ENCODE measurements around the gene ZDHHC11B. TPM values are rescaled to one million over a fixed set of nuclear protein-coding genes. Genes with fewer than 3 reads are reported as not detected.
"Not testable (repeated sequence)": the region's sequence is repeated elsewhere in the genome, so short reads cannot be mapped to it uniquely, and the experiment has no call there.

ZDHHC11B gene
- total RNA-seq, 1 donor from 2014 or later: 14.5 TPM

DNA sequence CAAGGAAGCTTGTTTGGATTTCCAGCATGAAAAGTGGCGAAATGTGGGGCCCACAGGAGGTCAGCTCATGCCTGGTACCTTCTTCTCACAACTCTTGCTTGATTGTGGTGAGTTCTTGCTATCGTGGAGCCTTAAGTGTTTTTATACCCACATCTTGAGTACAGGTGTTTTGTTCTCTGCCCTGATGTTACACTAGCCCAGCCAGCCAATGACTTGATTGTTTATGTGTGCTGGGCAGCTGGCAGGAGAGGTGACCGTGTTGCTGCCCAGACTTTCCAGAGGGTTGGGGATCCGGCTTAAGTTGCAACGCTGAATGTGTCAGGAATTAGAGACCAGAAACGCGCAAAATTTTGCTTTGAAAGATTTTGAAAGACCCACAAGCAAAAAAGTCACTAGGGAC, 67.4 kb downstream of the ZDHHC11B start:
- DNase-seq (ENCODE audit: low spot score): no peak

- DNase-seq (ENCODE audit: low spot score): not testable (repeated sequence)
Observed at GRCh38 chr5:716740-717139, 67.8 kb downstream of the ZDHHC11B start.

DNA sequence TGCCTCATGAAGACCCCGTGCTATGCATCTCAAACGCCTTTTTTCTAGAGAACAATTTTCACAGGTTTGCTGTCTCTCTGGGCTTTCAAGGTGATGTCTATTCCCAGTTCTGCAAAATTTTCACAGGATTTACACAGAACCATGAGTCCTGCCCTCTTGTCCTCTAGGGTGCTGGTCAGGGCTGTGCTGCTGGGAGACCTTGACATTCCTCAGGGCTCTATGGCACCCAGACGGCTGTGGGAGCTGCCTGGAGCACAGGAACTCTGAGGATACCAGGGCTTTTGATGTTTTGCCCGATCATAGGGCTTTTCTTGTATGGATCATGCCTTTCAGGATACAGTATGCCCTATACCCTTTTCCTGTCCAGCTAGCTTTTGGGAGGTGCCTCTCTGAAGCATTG, 68.9 kb downstream of the ZDHHC11B start:
- not testable (repeated sequence) for DNase-seq (ENCODE audit: low spot score)

DNA sequence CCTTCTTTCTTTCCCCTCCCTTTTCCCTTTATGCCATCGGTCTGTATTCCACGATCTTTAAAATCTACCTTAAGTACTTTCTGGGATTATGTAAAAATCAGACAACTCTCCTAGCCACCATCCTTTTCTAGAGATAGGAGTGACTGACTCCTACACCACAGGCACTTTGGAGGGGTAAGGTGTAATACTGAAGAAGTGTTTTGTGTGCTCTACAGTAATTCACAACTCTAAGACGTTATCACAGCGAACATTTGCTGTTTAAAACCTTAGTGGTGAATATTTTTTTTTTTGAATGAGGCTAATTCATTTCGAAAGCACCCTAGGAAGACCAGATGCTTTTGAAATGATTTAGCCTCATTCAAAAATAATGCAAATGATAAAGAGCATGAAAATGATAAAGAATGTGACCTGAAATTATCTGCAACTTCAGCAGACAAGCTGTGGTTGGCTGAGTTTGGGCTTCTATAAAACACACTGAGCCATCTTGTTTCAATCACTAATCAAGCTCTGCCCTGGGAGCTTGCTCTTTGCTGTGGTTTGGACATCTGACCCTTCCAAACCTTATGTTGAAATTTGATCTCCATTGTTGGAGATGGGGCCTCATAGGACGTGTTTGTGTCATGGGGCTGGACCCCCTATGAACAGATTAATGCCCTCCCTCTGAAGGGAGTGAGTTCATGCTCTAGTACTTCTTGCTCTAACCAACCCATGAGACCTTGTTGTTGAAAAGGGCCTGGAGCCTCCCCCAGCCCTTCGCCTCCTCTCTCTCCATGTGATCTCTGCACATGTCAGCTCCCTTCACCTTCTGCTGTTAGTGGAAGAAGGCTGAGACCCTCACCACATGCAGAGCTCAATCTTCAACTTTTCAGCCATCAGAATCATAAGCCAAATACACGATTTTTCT, 70.1 kb downstream of the ZDHHC11B start:
- not testable (repeated sequence) for DNase-seq (ENCODE audit: low spot score)

DNA sequence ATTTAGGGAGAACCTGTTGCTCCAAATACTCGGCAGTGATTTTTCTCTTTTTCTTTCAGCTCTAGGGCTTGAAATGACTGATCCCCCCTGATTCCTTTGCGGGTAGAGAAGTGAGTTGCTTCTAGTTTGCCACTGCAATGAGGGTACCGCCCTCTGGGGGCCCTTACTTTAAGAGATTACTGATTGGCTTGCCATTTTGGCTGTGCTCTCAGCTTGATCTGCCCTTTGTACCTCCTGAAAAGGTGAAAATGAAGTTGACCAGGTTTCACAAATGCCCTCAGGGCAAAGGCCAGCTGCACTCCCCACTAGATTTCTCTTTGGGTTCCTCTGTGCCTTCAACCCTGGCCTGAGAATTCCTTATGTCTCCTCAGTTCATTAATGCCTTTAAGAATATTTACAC, 70.8 kb downstream of the ZDHHC11B start:
- not testable (repeated sequence) for DNase-seq (ENCODE audit: low spot score)

- not testable (repeated sequence) for DNase-seq (ENCODE audit: low spot score)
Observed at GRCh38 chr5:708848-709517, 75.5 kb downstream of the ZDHHC11B start.

DNA sequence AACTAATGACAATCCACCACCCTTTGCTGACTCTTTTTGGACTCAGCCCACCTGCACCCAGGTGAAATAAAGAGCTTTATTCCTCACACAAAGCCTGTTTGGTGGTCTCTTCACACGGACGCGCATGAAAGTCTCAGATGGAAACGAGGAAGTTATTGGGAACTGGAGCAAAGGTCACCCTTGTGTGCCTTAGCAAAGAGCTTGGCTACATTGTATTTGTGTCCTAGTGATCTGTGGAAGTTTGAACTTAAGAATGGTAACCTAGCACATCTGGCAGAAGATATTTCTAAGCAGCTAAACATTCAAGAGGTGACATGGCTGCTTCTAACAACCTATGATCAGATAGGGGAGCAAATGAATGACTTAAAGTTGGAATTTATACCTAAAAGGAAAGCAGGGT, 76.2 kb downstream of the ZDHHC11B start:
- not testable (repeated sequence) for DNase-seq (ENCODE audit: low spot score)

GRCh38 chr5:706127-706526, 78.4 kb downstream of the ZDHHC11B start:
- not testable (repeated sequence) for DNase-seq (ENCODE audit: low spot score)

DNA sequence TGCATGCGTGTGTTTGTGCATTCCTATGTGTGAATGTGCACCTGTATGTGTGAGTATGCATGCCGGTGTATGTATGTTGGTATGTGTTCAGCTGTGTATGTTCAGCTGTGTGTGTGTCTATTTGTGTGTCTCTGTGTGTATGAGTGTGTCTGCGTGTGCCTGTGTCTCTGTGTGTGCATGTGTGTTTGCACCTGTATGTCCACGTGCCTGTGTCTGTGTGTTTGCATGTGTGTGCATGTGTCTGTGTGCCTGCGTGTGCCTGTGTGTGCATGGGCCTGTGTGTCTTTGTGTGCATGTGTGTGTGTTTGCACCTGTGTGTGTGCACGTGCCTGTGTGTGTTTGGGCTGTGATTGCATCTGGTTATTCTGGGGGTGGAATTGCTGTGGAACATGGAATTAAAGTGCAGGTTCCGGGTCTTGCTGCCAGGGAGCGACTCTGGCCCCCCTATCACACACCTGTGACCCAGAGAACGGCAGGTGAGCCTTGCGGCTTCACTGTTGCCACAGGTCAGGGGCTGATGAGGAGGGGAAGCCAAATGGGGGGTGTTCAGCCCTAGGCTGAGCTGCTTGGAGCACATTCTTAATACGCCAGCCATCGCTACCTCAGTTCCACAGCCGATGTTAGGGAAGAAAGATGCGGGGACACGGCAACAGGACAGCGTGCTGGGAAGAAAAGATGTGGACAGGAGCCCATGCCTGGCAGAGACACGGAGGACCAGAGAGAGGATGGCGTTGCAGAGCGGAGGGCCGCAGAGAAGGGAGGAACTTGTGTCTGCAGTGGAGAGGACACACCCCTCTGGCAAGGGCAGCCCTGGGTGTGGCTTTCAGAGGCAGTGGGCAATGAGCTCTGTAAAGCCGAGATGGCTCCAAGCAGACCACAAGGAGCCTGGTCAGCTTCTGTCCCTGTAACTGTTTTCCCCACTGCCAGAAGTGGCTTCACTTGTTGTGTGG, 87.5 kb downstream of the ZDHHC11B start:
- not testable (repeated sequence) for DNase-seq (ENCODE audit: low spot score)

DNA sequence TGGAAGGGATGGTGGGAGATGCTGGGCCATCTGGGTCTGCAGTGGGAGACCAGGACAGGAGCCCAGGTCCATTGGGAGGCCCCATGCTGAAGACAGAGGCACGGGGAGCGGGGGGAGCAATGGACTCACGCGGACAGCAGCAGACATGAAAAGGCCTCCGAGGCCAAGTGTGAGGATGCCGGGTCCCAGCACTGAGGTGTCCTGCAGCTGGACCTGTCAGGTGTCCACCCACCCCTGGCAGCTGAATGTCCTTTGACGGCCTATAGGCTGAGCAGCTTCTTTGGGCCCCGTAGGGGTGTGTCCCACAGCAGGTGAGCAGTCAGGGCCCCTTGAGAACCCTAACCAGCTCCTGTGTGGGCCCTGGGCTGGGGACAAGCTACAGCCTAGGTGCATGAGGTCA, 88.3 kb downstream of the ZDHHC11B start:
- not testable (repeated sequence) for DNase-seq (ENCODE audit: low spot score)

GRCh38 chr5:695475-695874, 89.1 kb downstream of the ZDHHC11B start:
- not testable (repeated sequence) for DNase-seq (ENCODE audit: low spot score)

GRCh38 chr5:694042-694431, 90.5 kb downstream of the ZDHHC11B start:
- not testable (repeated sequence) for DNase-seq (ENCODE audit: low spot score)

DNA sequence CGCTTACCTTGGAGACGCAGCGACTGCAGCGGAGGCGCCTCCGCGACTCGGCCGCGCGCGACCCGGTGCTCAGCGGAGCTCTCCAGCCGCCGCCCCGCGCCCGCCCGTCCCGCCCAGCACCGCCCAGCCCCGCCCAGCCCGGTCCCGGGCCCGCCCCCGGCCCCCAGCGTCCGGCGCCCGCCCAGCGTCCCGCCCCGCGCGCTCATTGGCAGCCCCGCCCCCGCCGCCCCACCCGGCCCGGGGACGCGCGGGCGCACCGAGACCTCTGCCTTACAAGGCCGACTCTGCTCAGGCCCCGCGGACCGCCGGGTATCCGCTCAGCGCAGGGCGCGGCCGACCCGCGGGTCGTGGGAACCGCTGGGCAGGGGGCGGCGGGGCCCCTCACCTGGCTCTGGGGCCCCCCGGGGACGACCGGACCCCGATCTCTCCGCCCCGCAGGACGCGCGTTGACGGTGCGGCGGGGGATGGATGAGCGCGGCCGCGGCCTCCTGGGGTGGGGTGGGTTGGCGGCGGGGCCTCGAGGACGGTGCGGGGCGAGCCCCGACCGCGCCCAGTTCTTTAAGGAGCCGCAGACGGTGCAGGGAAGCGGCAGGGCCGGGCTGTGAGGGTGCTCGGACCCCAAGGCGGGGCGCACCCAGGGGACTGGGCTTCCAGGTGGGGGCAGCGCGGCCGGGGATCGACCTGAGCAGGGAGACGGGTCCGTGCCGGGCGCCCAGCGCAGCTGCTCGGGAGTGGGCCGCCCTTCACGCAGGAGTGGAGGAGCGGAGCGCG, 91.1 kb downstream of the ZDHHC11B start, which contains the start of gene TPPP:
Gene TPPP, minus strand, starts transcription at position 82 of the 771 bp plus-strand sequence. CDS start 15,292 bp downstream, outside the sequence.
- DNase-seq (ENCODE audit: low spot score): peak; percentile 91

GRCh38 chr5:692529-693041, 91.9 kb downstream of the ZDHHC11B start:
- DNase-seq (ENCODE audit: low spot score): not testable (repeated sequence)

DNA sequence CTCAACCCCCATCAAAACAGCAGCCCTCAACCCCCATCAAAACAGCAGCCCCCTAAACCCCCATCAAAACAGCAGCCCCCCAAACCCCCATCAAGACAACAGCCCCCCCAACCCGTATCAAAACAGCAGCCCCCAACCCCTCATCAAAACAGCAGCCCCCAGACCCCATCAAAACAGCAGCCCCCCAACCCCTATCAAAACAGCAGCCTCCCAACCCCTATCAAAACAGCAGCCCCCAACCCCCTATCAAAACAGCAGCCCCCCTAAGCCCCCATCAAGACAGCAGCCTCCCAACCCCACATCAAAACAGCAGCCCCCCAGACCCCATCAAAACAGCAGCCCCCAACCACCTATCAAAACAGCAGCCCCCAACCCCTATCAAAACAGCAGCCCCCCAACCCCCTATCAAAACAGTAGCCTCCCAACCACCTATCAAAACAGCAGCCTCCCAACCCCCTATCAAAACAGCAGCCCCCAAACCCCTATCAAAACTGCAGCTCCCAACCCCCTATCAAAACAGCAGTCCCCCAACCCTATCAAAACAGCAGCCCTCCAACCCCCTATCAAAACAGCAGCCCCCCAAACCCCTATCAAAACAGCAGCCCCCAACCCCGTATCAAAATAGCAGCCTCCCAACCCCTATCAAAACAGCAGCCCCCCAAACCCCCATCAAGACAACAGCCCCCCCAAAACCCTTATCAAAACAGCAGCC, 92.6 kb downstream of the ZDHHC11B start:
- DNase-seq (ENCODE audit: low spot score): no peak

DNA sequence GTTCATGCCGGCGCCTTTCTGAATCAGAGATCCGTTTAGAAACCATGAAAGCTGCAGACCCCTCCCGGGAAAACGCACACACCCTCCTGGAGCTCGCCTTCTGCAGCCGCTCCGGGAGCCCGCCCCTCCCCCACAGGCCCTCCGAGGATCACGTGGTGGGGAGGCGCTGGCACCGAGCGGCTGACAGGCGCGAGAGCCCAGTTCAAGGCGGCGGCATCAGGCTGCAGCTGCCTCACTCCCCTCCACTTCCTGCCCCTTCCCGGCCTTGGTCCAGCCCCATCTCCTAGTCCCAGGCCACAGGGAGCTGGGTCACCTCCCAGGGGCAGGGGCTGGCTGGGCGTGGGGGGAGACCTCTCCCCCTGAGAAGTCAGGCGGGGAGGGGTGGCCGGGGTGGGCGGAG, 93.5 kb downstream of the ZDHHC11B start:
- peak; percentile 60 for DNase-seq (ENCODE audit: low spot score)

DNA sequence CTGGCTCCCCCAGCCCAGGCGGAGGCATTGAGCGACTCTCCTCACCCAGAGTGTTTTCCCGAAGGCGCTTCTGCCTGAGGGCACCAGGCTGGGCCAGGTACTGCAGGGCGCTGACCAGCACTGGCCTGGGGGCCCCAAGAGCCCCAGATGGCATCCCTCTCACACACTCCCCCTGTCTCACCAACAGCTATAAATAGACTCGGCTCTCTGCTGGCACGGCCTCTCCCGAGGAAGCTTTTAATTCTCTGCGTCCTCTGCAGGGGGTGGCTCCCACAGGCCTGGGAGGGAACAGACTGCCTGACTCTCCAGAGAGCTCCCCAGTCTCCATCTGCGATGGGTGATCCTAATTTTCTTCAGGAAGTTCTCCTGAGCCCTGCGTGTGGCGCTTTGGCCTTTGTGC, 94.2 kb downstream of the ZDHHC11B start:
- DNase-seq (ENCODE audit: low spot score): not testable (repeated sequence)

- not testable (repeated sequence) for DNase-seq (ENCODE audit: low spot score)
Observed at GRCh38 chr5:688348-689010, 96.0 kb downstream of the ZDHHC11B start.

GRCh38 chr5:686936-687335, 97.6 kb downstream of the ZDHHC11B start:
- DNase-seq (ENCODE audit: low spot score): not testable (repeated sequence)

Data from mucosa of gallbladder (tissue), 1 donor.